CD4-positive, alpha-beta T cell (primary cell): Measurements from ENCODE around the gene RPS23. TPM values are rescaled to one million over a fixed set of nuclear protein-coding genes. Genes with fewer than 3 reads are reported as not detected.

ENCODE experiments used
- ATAC-seq: fragments of 200-7000 bp; cut with Tn5 transposase; one replicate; pipeline ENCODE4 v1.10.0; 2022; ENCODE audit warnings: mild to moderate bottlenecking; ENCODE audit not compliant: poor library complexity
- CTCF ChIA-PET: fragments of 350-600 bp; sonication (Branson Sonifier 250); formaldehyde crosslinking; loops from one replicate; lab custom pipeline; 2021; ENCODE audit warnings: antibody characterized with exemption, inconsistent platforms; lab: Charles Lee
- POLR2A ChIA-PET: fragments of 350-600 bp; sonication (Branson Sonifier 250); formaldehyde crosslinking; loops from one replicate; lab custom pipeline; 2021; ENCODE audit warnings: antibody characterized with exemption, inconsistent platforms; lab: Charles Lee
- DNase-seq, 14 experiments: peaks; one replicate each; pipeline ENCODE4 v3.0.0-alpha.2; 2013 to 2020; ENCODE audit warnings: mixed read lengths in 2 of 14
- H3K27ac ChIP-seq, 2 donors: one replicate each; pipeline versions ENCODE4 v1.5.1 to v1.7.0; 2013; ENCODE audit warnings: low read length in 2 of 2, low read depth in 1 of 2, mild to moderate bottlenecking in 1 of 2
- H3K27me3 ChIP-seq, 2 experiments: 1 replicate in 1 of 2; 2 replicates in 1 of 2; pipeline versions ENCODE4 v1.6.1 to v1.7.0; 2013; ENCODE audit warnings: low read length in 2 of 2, control low read depth in 1 of 2, mild to moderate bottlenecking in 1 of 2, moderate library complexity in 1 of 2; ENCODE audit not compliant: insufficient read depth in 2 of 2, control insufficient read depth in 1 of 2
- H3K36me3 ChIP-seq: one replicate; pipeline ENCODE4 v1.6.1; 2013; ENCODE audit warnings: low read length, control low read depth; ENCODE audit not compliant: insufficient read depth
- H3K4me1 ChIP-seq: one replicate; pipeline ENCODE4 v1.6.1; 2013; ENCODE audit warnings: low read length, control low read depth; ENCODE audit not compliant: insufficient read depth
- H3K4me3 ChIP-seq: one replicate; pipeline ENCODE4 v1.5.1; 2013; ENCODE audit warnings: mild to moderate bottlenecking, low read length, moderate library complexity
- H3K9me3 ChIP-seq, 2 experiments: 1 replicate in 1 of 2; 2 replicates in 1 of 2; pipeline versions ENCODE4 v1.6.1 to v1.7.0; 2013; ENCODE audit warnings: low read length in 2 of 2, mild to moderate bottlenecking in 2 of 2, control low read depth in 1 of 2, moderate library complexity in 1 of 2; ENCODE audit not compliant: control insufficient read depth in 1 of 2, insufficient read depth in 1 of 2
- H3K27ac Mint-ChIP-seq: one replicate; pipeline ENCODE4 v1.8.0; 2020; ENCODE audit warnings: mixed read lengths
- H3K27me3 Mint-ChIP-seq: one replicate; pipeline ENCODE4 v1.8.0; 2021; ENCODE audit warnings: mixed read lengths
- H3K36me3 Mint-ChIP-seq: one replicate; pipeline ENCODE4 v1.8.0; 2021; ENCODE audit warnings: low read depth, mixed read lengths
- H3K4me1 Mint-ChIP-seq: one replicate; pipeline ENCODE4 v1.8.0; 2021; ENCODE audit warnings: low read depth, mixed read lengths
- H3K4me3 Mint-ChIP-seq: one replicate; pipeline ENCODE4 v1.8.0; 2020; ENCODE audit warnings: mild to moderate bottlenecking, mixed read lengths
- H3K9me3 Mint-ChIP-seq: one replicate; pipeline ENCODE4 v1.8.0; 2020; ENCODE audit warnings: mixed read lengths
- CTCF ChIP-seq: fragments of 200-600 bp; IDR thresholded peaks from one replicate; pipeline ENCODE4 v1.8.0; 2022; ENCODE audit warnings: antibody characterized with exemption, mild to moderate bottlenecking
- intact Hi-C, 2 experiments: fragments of 100-400 bp; cut with DNase I in 1 of 2; cut with micrococcal nuclease in 1 of 2; formaldehyde crosslinking; loops; one replicate each; pipeline versions ENCODE4 v1.15.1 to v1.9.0; 2023 to 2025; cut with DNase I, micrococcal nuclease
- total RNA-seq, 174 experiments: library from RNA in 2 of 174; stranded (reverse) in 2 of 174; gene quantifications; one replicate each; pipeline ENCODE4 v1.2.3 and lab custom pipeline; 2021 to 2026

The RPS23 gene
- total RNA-seq, 2 experiments from 2014 or later = 4,190 to 4,212 TPM

GRCh38 chr5:82290908-82291307 lies 12.8 kb upstream of the RPS23 start:
- H3K36me3 ChIP-seq = no peaks in the 10 kb centered on the region
- H3K4me1 ChIP-seq = no peaks in the 10 kb centered on the region
- no peaks in the 10 kb centered on the region for H3K36me3 Mint-ChIP-seq
- ATAC-seq (no peak), DNase-seq (no peak)
- no peaks in the 10 kb centered on the region for H3K9me3 Mint-ChIP-seq
- no peaks in the 10 kb centered on the region for H3K4me1 Mint-ChIP-seq
- no peaks in the 10 kb centered on the region for H3K27me3 Mint-ChIP-seq
- H3K9me3 ChIP-seq = no peaks in the 10 kb centered on the region
- H3K27me3 ChIP-seq = no peaks in the 10 kb centered on the region
- TF ChIP-seq CTCF = no peak
- H3K27ac Mint-ChIP-seq = no peak overlapping the region
- no peak overlapping the region for H3K4me3 Mint-ChIP-seq
- H3K4me3 ChIP-seq = no peak overlapping the region
- H3K27ac ChIP-seq = no peak overlapping the region
- ChIA-PET POLR2A (no interaction called here), CTCF (interaction anchor here (1.7 kb wide), 1 partner anchor 21 kb away, joined by 4 read pairs; no protein-coding TSS in a partner anchor)
- intact Hi-C loops = no loop called here

- H3K4me3 ChIP-seq = no peak overlapping the region
- H3K27me3 ChIP-seq = no peaks in the 10 kb centered on the region
- Mint-ChIP-seq H3K27me3 (no peaks in the 10 kb centered on the region), H3K27ac (no peak overlapping the region), H3K9me3 (no peaks in the 10 kb centered on the region), H3K36me3 (no peaks in the 10 kb centered on the region), H3K4me3 (no peak overlapping the region), H3K4me1 (no peaks in the 10 kb centered on the region)
- H3K36me3 ChIP-seq = no peaks in the 10 kb centered on the region
- no peaks in the 10 kb centered on the region for H3K4me1 ChIP-seq
- CTCF ChIA-PET = interaction anchor here (1.7 kb wide), 1 partner anchor 22 kb away, joined by 4 read pairs; no protein-coding TSS in a partner anchor
- no peak for TF ChIP-seq CTCF
- ATAC-seq (no peak), DNase-seq (no peak)
- intact Hi-C loops = no loop called here
- no peak overlapping the region for H3K27ac ChIP-seq
- no peaks in the 10 kb centered on the region for H3K9me3 ChIP-seq
- POLR2A ChIA-PET = no interaction called here
Observed at GRCh38 chr5:82290005-82290404, 11.9 kb upstream of the RPS23 start.

- Histone ChIP-seq H3K4me3 (no peak overlapping the region), H3K36me3 (no peaks in the 10 kb centered on the region), H3K4me1 (no peaks in the 10 kb centered on the region), H3K27me3 (no peaks in the 10 kb centered on the region), H3K27ac (no peak overlapping the region), H3K9me3 (no peaks in the 10 kb centered on the region)
- no peak overlapping the region for H3K4me3 Mint-ChIP-seq
- no peak for DNase-seq
- H3K4me1 Mint-ChIP-seq = no peaks in the 10 kb centered on the region
- H3K27ac Mint-ChIP-seq = no peak overlapping the region
- no peaks in the 10 kb centered on the region for H3K36me3 Mint-ChIP-seq
- no peaks in the 10 kb centered on the region for H3K27me3 Mint-ChIP-seq
- no peak for TF ChIP-seq CTCF
- POLR2A ChIA-PET = no interaction called here
- CTCF ChIA-PET = no interaction called here
- intact Hi-C loops = loop anchor here in 1 of 2 experiments (10.0 kb wide), 1 partner anchor 1883 kb away; the partner anchor contains the start of gene ZFYVE16
- H3K9me3 Mint-ChIP-seq = no peaks in the 10 kb centered on the region
- no peak for ATAC-seq
Observed at GRCh38 chr5:82287625-82288024, 9.5 kb upstream of the RPS23 start.
